Measurements from ENCODE around the gene CACNA2D2.

DNA sequence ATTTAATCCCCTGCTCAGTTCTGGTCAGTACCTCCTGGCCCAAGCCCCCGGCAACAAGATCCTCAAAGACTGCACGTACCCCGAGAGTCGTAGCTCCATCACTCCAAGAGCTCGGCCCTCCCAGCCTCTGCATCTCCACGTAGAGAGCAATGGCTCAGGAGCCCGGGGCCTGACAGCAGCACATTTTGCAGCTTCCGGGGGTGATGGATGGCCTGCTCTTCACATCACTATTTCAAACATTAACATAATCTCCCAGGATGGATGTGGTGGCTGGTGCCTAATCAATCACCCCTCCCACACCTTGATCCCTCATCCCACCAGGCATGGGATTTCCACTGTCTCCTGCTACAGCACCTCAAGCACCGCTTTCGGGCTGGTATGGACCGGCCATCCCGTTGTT, 28.1 kb downstream of the CACNA2D2 start:
- TF ChIP-seq, protein P1, sequence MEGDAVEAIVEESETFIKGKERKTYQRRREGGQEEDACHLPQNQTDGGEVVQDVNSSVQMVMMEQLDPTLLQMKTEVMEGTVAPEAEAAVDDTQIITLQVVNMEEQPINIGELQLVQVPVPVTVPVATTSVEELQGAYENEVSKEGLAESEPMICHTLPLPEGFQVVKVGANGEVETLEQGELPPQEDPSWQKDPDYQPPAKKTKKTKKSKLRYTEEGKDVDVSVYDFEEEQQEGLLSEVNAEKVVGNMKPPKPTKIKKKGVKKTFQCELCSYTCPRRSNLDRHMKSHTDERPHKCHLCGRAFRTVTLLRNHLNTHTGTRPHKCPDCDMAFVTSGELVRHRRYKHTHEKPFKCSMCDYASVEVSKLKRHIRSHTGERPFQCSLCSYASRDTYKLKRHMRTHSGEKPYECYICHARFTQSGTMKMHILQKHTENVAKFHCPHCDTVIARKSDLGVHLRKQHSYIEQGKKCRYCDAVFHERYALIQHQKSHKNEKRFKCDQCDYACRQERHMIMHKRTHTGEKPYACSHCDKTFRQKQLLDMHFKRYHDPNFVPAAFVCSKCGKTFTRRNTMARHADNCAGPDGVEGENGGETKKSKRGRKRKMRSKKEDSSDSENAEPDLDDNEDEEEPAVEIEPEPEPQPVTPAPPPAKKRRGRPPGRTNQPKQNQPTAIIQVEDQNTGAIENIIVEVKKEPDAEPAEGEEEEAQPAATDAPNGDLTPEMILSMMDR (IDR thresholded peaks at IDR 0.05; ENCODE audit: borderline replicate concordance, extremely low read depth, low read length, poor library complexity, severe bottlenecking), result no peak
- TF ChIP-seq EZH2 (IDR thresholded peaks at IDR 0.05; ENCODE audit: borderline replicate concordance, low read depth, low read length, severe bottlenecking), result no peak

Measured in DND-41 (cell line).